Esophagus squamous epithelium (tissue), 5 donors: ENCODE data around the gene SEMA5A. TPM values are rescaled to one million over a fixed set of nuclear protein-coding genes. Genes with fewer than 3 reads are reported as not detected.
A peak's percentile ranks its signal among the peaks of the same experiment; 100 is the strongest.

ENCODE experiments used
- DNase-seq: peaks from one replicate; lab custom pipeline; 2025; lab: John Stamatoyannopoulos, UW
- H3K27ac ChIP-seq, 4 donors: fragments of 200-600 bp; sonication (generic); one replicate each; pipeline ENCODE4 v1.5.1; 2016 to 2019; ENCODE audit warnings: mild to moderate bottlenecking in 1 of 4
- H3K27me3 ChIP-seq, 4 donors: fragments of 200-600 bp; sonication (generic); 1 replicate in 3 of 4; 2 replicates in 1 of 4; pipeline versions ENCODE4 v1.5.1 to v1.6.0; 2017 to 2021; ENCODE audit warnings: antibody characterized with exemption in 1 of 4
- H3K36me3 ChIP-seq, 3 donors: fragments of 200-600 bp; sonication (generic); one replicate each; pipeline ENCODE4 v1.5.1; 2016 to 2019
- H3K4me1 ChIP-seq, 3 donors: fragments of 200-600 bp; sonication (generic); one replicate each; pipeline ENCODE4 v1.5.1; 2017 to 2019
- H3K4me3 ChIP-seq, 4 donors: fragments of 200-600 bp; sonication (generic); 1 replicate in 3 of 4; 2 replicates in 1 of 4; pipeline ENCODE4 v1.5.1; 2016 to 2019; ENCODE audit warnings: mild to moderate bottlenecking in 2 of 4, moderate library complexity in 1 of 4
- H3K9me3 ChIP-seq, 3 donors: fragments of 200-600 bp; sonication (generic); one replicate each; pipeline ENCODE4 v1.5.1; 2016 to 2019
- CTCF ChIP-seq, 6 experiments: fragments of 450-650 bp in 4 of 6; fragments of 200-600 bp in 2 of 6; sonication (generic) in 2 of 6; IDR thresholded peaks; one replicate each; pipeline ENCODE4 v1.5.1; 2016 to 2019; ENCODE audit warnings: antibody characterized with exemption in 6 of 6, mild to moderate bottlenecking in 4 of 6, moderate library complexity in 4 of 6
- POLR2A ChIP-seq, 4 donors: fragments of 450-650 bp; IDR thresholded peaks; one replicate each; pipeline ENCODE4 v1.6.1; 2017; ENCODE audit warnings: antibody characterized with exemption in 4 of 4, mild to moderate bottlenecking in 4 of 4, moderate library complexity in 3 of 4
- WGBS, 2 donors: methylation state at CpG; one replicate each; pipeline ENCODE4 v1.1.5; 2018; 5-methylcytosine and 5-hydroxymethylcytosine counted together
- intact Hi-C: fragments of 100-400 bp; cut with DNase I; formaldehyde crosslinking; loops from one replicate; pipeline ENCODE4 v1.15.0; 2022
- total RNA-seq, 4 donors: library from RNA; depleted of rRNA; stranded (reverse); fragments of >200 nt; gene quantifications; one replicate each; pipeline ENCODE4 v1.1.0, GENCODE V29; 2016
- donor health status: DM: yes; HTN: yes; CAD: no.

Gene SEMA5A
- total RNA-seq, 4 donors from 2014 or later: 3.9 to 9.4 (median 8.4) TPM

GRCh38 chr5:9466697-9467096 is 79.2 kb downstream of the SEMA5A start:
- Histone ChIP-seq H3K36me3 (no peaks in the 10 kb centered on the region), H3K27ac (peak overlapping the region; percentile 66 to 83 (median 78)), H3K27me3 (no peaks in the 10 kb centered on the region), H3K4me3 (no peak overlapping the region), H3K9me3 (no peaks in the 10 kb centered on the region), H3K4me1 (peaks cover 5 to 43% (median 17%) of the 10 kb centered on the region in 3 donors)
- intact Hi-C loops: no loop called here
- TF ChIP-seq CTCF (IDR thresholded peaks at IDR 0.05): no peak
- no peak for TF ChIP-seq POLR2A (IDR thresholded peaks at IDR 0.05)
- no peak for DNase-seq
- WGBS, 2 donors: 9 to 22% methylated on average over 1 of the region's 1 CpG

GRCh38 chr5:9464478-9464877 is 81.4 kb downstream of the SEMA5A start:
- Histone ChIP-seq H3K27me3 (no peaks in the 10 kb centered on the region), H3K27ac (no peak overlapping the region), H3K9me3 (no peaks in the 10 kb centered on the region), H3K36me3 (no peaks in the 10 kb centered on the region), H3K4me3 (no peak overlapping the region), H3K4me1 (peaks cover 5 to 31% (median 12%) of the 10 kb centered on the region in 3 donors)
- intact Hi-C loops: no loop called here
- TF ChIP-seq POLR2A (IDR thresholded peaks at IDR 0.05) (no peak), CTCF (IDR thresholded peaks at IDR 0.05) (no peak)
- WGBS, 2 donors: 78 to 84% methylated on average over 5 of the region's 5 CpGs
- no peak for DNase-seq

- intact Hi-C loops: no loop called here
- Histone ChIP-seq H3K36me3 (peaks cover 0 to 3% (median 0%) of the 10 kb centered on the region in 3 donors), H3K9me3 (peaks cover 0 to 5% (median 0%) of the 10 kb centered on the region in 3 donors), H3K27ac (no peak overlapping the region), H3K4me1 (peaks cover 5 to 7% (median 6%) of the 10 kb centered on the region in 3 donors), H3K27me3 (no peaks in the 10 kb centered on the region), H3K4me3 (no peak overlapping the region)
- no peak for TF ChIP-seq CTCF (IDR thresholded peaks at IDR 0.05)
- DNase-seq: no peak
- 83 to 85% methylated on average over 3 of the region's 3 CpGs for WGBS, 2 donors
Measured at GRCh38 chr5:9462109-9462508, 83.8 kb downstream of the SEMA5A start.

- TF ChIP-seq POLR2A (IDR thresholded peaks at IDR 0.05): no peak
- no peak for TF ChIP-seq CTCF (IDR thresholded peaks at IDR 0.05)
- intact Hi-C loops: no loop called here
- H3K4me3 ChIP-seq: no peak overlapping the region
- H3K4me1 ChIP-seq: peaks cover 0 to 5% (median 0%) of the 10 kb centered on the region in 3 donors
- DNase-seq: no peak
- H3K27ac ChIP-seq: no peak overlapping the region
- no peaks in the 10 kb centered on the region for H3K27me3 ChIP-seq
- H3K36me3 ChIP-seq: peaks cover 0 to 3% (median 0%) of the 10 kb centered on the region in 3 donors
- H3K9me3 ChIP-seq: peaks cover 0 to 5% (median 0%) of the 10 kb centered on the region in 3 donors
- 79 to 82% methylated on average over 3 of the region's 3 CpGs for WGBS, 2 donors
Measured at GRCh38 chr5:9460885-9461645, 84.8 kb downstream of the SEMA5A start.

- no peak for DNase-seq
- H3K4me3 ChIP-seq: no peak overlapping the region
- H3K9me3 ChIP-seq: peaks cover 0 to 5% (median 0%) of the 10 kb centered on the region in 3 donors
- intact Hi-C loops: no loop called here
- H3K27me3 ChIP-seq: no peaks in the 10 kb centered on the region
- peaks cover 0 to 3% (median 0%) of the 10 kb centered on the region in 3 donors for H3K36me3 ChIP-seq
- TF ChIP-seq CTCF (IDR thresholded peaks at IDR 0.05) (no peak), POLR2A (IDR thresholded peaks at IDR 0.05) (no peak)
- 43 to 48% methylated on average over 3 of the region's 3 CpGs for WGBS, 2 donors
- no peak overlapping the region for H3K27ac ChIP-seq
- peaks cover 0 to 22% (median 0%) of the 10 kb centered on the region in 3 donors for H3K4me1 ChIP-seq
Measured at GRCh38 chr5:9456435-9457042, 89.3 kb downstream of the SEMA5A start.
